ENCODE measurements around the gene BSN.

- TF ChIP-seq CTCF (IDR thresholded peaks at IDR 0.05) (no peak), POLR2A (IDR thresholded peaks at IDR 0.05) (no peak)
These were observed 24.0 kb upstream of the BSN start for GRCh38 chr3:49530231-49530630.
